Measurements from ENCODE around the gene CAMK2D. TPM values are rescaled to one million over a fixed set of nuclear protein-coding genes. Genes with fewer than 3 reads are reported as not detected.
A peak's percentile ranks its signal among the peaks of the same experiment; 100 is the strongest.

Gene CAMK2D
- total and polyA plus RNA-seq, 2 donors (not counting 1 experiment from before 2014, with no cell fraction given): 120 to 262 TPM

DNA sequence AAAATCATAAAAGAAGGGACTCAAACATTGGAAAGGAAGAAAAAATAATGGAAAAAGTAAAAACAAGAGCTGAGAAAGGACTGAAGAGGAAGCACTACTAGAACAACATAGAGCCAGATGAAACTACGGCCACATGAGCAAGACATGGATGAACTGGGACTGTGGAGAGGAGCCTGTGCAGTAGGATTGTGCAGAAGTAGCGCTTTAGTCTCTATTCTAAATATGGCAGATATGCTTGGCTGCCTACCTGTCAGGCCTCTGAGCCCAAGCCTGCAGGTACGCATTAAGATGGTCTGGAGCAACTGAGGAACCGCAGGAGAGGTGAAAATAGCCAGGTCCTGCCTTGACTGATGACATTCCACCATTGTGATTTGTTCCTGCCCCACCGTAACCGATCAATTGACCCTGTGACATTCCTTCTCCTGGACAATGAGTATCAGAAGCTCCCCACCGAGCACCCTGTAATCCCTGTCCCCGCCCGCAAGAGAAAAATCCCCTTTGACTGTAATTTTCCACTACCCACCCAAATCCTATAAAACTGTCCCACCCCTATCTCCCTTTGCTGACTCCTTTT, 154.3 kb downstream of the CAMK2D start:
- no peak for TF ChIP-seq EZH2 (IDR thresholded peaks at IDR 0.05; ENCODE audit: low read length, missing control alignments)
- TF ChIP-seq, protein P1, sequence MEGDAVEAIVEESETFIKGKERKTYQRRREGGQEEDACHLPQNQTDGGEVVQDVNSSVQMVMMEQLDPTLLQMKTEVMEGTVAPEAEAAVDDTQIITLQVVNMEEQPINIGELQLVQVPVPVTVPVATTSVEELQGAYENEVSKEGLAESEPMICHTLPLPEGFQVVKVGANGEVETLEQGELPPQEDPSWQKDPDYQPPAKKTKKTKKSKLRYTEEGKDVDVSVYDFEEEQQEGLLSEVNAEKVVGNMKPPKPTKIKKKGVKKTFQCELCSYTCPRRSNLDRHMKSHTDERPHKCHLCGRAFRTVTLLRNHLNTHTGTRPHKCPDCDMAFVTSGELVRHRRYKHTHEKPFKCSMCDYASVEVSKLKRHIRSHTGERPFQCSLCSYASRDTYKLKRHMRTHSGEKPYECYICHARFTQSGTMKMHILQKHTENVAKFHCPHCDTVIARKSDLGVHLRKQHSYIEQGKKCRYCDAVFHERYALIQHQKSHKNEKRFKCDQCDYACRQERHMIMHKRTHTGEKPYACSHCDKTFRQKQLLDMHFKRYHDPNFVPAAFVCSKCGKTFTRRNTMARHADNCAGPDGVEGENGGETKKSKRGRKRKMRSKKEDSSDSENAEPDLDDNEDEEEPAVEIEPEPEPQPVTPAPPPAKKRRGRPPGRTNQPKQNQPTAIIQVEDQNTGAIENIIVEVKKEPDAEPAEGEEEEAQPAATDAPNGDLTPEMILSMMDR (conservative IDR thresholded peaks at IDR 0.05 in 1 of 2, IDR thresholded peaks at IDR 0.05 in 1 of 2; ENCODE audit: low read depth in 1 of 2, low read length in 2 of 2): no peak
- no peaks in the 10 kb centered on the region for H3K4me1 ChIP-seq (ENCODE audit: control insufficient read depth, extremely low read depth, insufficient read depth, low read length)
- H3K27ac ChIP-seq (ENCODE audit: insufficient read depth, low read length): no peak overlapping the region
- H3K36me3 ChIP-seq (ENCODE audit: control insufficient read depth, insufficient read depth, low read length): peaks cover 1% of the 10 kb centered on the region
- H3K4me2 ChIP-seq (ENCODE audit: extremely low read depth, insufficient read depth, low read length): no peak overlapping the region
- peaks cover 7% of the 10 kb centered on the region for H3K79me2 ChIP-seq (ENCODE audit: control insufficient read depth, insufficient read depth, low read length)
- H2AFZ ChIP-seq (ENCODE audit: low read length): no peak overlapping the region
- H3K4me3 ChIP-seq (replicated peaks in 1 of 4; ENCODE audit: control extremely low read depth in 1 of 4, insufficient read depth in 1 of 4, low read depth in 3 of 4, low read length in 4 of 4): no peak overlapping the region
- no peaks in the 10 kb centered on the region for H3K27me3 ChIP-seq (ENCODE audit: control insufficient read depth, insufficient read depth, low read length)
- no peak overlapping the region for H3K9ac ChIP-seq (ENCODE audit: insufficient read depth, low read length)
- no peak for DNase-seq (ENCODE audit: low read depth in 2 of 2)
- H3K9me3 ChIP-seq (ENCODE audit: control insufficient read depth, insufficient read depth, low read depth, low read length): no peaks in the 10 kb centered on the region
- H4K20me1 ChIP-seq (ENCODE audit: control insufficient read depth, extremely low read depth, insufficient read depth, low read length): no peaks in the 10 kb centered on the region

DNA sequence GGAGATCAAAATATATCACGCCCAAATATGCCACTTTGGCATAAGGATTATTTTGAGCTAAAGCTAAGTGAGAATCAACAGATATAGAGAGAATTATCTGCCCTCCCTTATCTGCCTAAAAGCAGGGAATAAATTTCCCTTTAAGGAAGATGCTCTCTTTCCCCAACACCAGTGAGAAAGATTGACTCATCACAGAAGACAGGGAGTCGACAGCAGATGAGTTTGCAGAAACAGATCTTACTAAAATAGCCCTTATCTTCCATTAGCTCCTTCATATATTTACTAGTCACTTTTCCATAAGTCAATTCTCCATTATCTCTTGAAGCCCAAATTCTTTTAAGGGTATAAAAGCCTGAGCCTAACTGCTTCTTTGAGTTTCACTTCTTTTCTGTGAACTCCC, 156.6 kb downstream of the CAMK2D start:
- TF ChIP-seq, protein P1 (conservative IDR thresholded peaks at IDR 0.05 in 1 of 2, IDR thresholded peaks at IDR 0.05 in 1 of 2; ENCODE audit: low read depth in 1 of 2, low read length in 2 of 2): no peak
- no peak for TF ChIP-seq EZH2 (IDR thresholded peaks at IDR 0.05; ENCODE audit: low read length, missing control alignments)
- Histone ChIP-seq H3K4me2 (ENCODE audit: extremely low read depth, insufficient read depth, low read length) (no peak overlapping the region), H3K9ac (ENCODE audit: insufficient read depth, low read length) (no peak overlapping the region), H3K79me2 (ENCODE audit: control insufficient read depth, insufficient read depth, low read length) (peaks cover 4% of the 10 kb centered on the region), H2AFZ (ENCODE audit: low read length) (no peak overlapping the region), H3K27ac (ENCODE audit: insufficient read depth, low read length) (no peak overlapping the region), H3K36me3 (ENCODE audit: control insufficient read depth, insufficient read depth, low read length) (peaks cover 1% of the 10 kb centered on the region), H3K4me3 (replicated peaks in 1 of 4; ENCODE audit: control extremely low read depth in 1 of 4, insufficient read depth in 1 of 4, low read depth in 3 of 4, low read length in 4 of 4) (no peak overlapping the region), H3K9me3 (ENCODE audit: control insufficient read depth, insufficient read depth, low read depth, low read length) (no peaks in the 10 kb centered on the region), H4K20me1 (ENCODE audit: control insufficient read depth, extremely low read depth, insufficient read depth, low read length) (no peaks in the 10 kb centered on the region), H3K27me3 (ENCODE audit: control insufficient read depth, insufficient read depth, low read length) (no peaks in the 10 kb centered on the region), H3K4me1 (ENCODE audit: control insufficient read depth, extremely low read depth, insufficient read depth, low read length) (no peaks in the 10 kb centered on the region)
- DNase-seq (ENCODE audit: low read depth in 2 of 2): no peak

DNA sequence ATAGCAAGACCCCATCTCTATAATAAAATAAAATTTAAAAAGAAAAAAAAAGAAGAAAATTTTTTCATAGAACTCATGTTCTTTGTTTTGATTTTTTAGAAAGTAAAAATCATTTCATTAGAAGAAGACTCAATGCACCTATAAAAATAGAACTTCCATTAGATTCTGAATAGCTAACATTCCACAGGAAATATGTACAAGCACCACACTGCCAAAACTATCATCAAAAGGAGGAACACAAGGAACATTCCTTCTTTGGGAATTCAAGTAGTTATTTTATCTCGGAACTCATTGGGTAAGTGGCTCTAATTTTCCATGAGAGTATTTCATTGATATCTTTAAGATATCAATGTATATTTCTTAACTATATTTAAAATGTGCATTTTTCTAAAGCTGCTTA, 157.6 kb downstream of the CAMK2D start:
- Histone ChIP-seq H3K4me1 (ENCODE audit: control insufficient read depth, extremely low read depth, insufficient read depth, low read length) (no peaks in the 10 kb centered on the region), H2AFZ (ENCODE audit: low read length) (no peak overlapping the region), H3K27me3 (ENCODE audit: control insufficient read depth, insufficient read depth, low read length) (no peaks in the 10 kb centered on the region), H4K20me1 (ENCODE audit: control insufficient read depth, extremely low read depth, insufficient read depth, low read length) (no peaks in the 10 kb centered on the region), H3K4me2 (ENCODE audit: extremely low read depth, insufficient read depth, low read length) (no peak overlapping the region), H3K36me3 (ENCODE audit: control insufficient read depth, insufficient read depth, low read length) (peaks cover 1% of the 10 kb centered on the region), H3K4me3 (replicated peaks in 1 of 4; ENCODE audit: control extremely low read depth in 1 of 4, insufficient read depth in 1 of 4, low read depth in 3 of 4, low read length in 4 of 4) (no peak overlapping the region), H3K79me2 (ENCODE audit: control insufficient read depth, insufficient read depth, low read length) (peaks cover 3% of the 10 kb centered on the region), H3K27ac (ENCODE audit: insufficient read depth, low read length) (no peak overlapping the region), H3K9me3 (ENCODE audit: control insufficient read depth, insufficient read depth, low read depth, low read length) (no peaks in the 10 kb centered on the region), H3K9ac (ENCODE audit: insufficient read depth, low read length) (no peak overlapping the region)
- DNase-seq (ENCODE audit: low read depth in 2 of 2): peak in 1 of 2 donors; percentile 77
- TF ChIP-seq EZH2 (IDR thresholded peaks at IDR 0.05; ENCODE audit: low read length, missing control alignments): no peak
- TF ChIP-seq, protein P1 (conservative IDR thresholded peaks at IDR 0.05 in 1 of 2, IDR thresholded peaks at IDR 0.05 in 1 of 2; ENCODE audit: low read depth in 1 of 2, low read length in 2 of 2): no peak

Data from fibroblast of lung (primary cell).